ENCODE data around the gene ANXA6.

ANXA6 gene

DNA sequence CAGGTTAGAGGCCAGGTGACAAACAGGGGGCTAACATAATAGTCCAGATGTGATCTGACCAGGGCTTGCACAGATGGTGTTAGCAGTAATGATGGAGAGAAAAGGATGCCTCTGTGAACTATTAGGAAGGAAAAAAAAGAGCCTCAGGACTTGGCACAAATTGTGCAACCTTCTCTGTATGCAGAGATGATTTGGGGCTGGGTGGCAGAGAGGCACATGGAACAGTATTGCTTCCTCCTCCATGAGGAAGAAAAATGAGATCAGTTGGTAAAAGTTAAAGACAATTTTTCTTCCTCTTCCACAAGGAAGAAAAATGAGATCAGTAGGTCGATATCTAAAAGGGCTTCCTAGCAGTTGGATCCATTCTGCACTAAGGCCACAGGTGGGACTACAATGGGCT is 13.9 kb upstream of the ANXA6 start:
- Mint-ChIP-seq H3K27me3 (ENCODE audit: low read depth) (peaks cover 10% of the 10 kb centered on the region), H3K36me3 (ENCODE audit: low read depth) (no peaks in the 10 kb centered on the region), H3K27ac (no peak overlapping the region), H3K4me1 (peaks cover 8% of the 10 kb centered on the region), H3K4me3 (no peak overlapping the region), H3K9me3 (peaks cover 3% of the 10 kb centered on the region)
- TF ChIP-seq, protein P1, sequence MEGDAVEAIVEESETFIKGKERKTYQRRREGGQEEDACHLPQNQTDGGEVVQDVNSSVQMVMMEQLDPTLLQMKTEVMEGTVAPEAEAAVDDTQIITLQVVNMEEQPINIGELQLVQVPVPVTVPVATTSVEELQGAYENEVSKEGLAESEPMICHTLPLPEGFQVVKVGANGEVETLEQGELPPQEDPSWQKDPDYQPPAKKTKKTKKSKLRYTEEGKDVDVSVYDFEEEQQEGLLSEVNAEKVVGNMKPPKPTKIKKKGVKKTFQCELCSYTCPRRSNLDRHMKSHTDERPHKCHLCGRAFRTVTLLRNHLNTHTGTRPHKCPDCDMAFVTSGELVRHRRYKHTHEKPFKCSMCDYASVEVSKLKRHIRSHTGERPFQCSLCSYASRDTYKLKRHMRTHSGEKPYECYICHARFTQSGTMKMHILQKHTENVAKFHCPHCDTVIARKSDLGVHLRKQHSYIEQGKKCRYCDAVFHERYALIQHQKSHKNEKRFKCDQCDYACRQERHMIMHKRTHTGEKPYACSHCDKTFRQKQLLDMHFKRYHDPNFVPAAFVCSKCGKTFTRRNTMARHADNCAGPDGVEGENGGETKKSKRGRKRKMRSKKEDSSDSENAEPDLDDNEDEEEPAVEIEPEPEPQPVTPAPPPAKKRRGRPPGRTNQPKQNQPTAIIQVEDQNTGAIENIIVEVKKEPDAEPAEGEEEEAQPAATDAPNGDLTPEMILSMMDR (IDR thresholded peaks at IDR 0.05; ENCODE audit: unreplicated experiment in 3 of 3) = no peak

DNA sequence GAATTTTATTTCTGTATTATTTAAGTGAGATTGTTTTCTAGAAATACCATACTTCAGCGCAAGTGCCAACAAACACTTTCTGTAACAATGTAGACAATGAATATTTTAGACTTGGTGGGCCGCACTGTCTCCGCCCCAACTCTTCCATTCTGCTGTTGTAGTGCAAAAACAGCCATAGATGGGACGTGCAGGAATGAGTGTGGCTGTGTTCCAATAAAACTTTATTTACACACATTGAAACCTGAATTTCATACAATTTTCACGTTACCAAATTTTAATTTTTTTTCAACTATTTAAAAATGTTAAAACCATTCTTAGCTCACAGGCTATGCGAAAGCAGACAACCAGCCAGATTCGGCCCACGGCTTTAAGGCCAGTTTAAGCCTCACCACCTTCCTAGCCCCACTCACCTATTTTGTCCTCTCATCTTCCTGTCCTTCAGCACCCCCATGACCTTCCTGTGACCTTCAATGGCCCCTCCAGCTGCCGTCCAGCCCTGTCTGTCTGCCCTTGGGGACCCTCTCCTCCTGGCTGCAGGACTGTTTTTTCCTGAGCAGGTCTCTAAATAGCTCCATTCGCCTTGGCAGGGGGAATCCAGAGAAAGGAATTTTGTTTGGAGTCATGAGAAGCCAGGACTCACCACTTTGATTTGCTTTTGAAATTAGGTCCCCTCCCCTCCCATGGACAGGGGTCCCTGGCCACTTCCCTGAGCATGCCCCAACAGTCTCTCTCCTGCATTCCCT is 11.2 kb upstream of the ANXA6 start:
- no peaks in the 10 kb centered on the region for H3K36me3 Mint-ChIP-seq (ENCODE audit: low read depth)
- no peak overlapping the region for H3K4me3 Mint-ChIP-seq
- peaks cover 3% of the 10 kb centered on the region for H3K9me3 Mint-ChIP-seq
- peaks cover 15% of the 10 kb centered on the region for H3K4me1 Mint-ChIP-seq
- H3K27me3 Mint-ChIP-seq (ENCODE audit: low read depth) = peaks cover 10% of the 10 kb centered on the region
- H3K27ac Mint-ChIP-seq = no peak overlapping the region
- TF ChIP-seq, protein P1 (IDR thresholded peaks at IDR 0.05; ENCODE audit: unreplicated experiment in 3 of 3) = no peak

DNA sequence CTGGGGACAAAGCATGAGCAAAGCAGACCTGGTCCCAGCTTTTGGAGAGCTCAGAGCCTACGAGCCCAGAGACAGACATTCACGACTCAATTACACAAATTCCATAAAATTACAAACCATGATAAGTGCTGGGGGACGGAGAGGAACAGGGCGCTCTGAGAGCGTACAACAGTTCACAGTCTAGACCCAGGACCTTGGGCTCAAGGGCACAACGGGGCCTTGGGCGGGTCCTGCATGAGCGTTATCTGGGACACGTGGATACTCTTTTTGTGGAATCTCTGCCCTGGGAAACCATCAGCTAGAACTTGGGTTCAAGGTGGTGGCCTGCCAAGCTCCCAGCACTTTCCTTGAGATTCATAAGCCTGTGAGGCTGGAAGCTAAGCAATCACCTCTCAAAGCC is 9.4 kb upstream of the ANXA6 start:
- Mint-ChIP-seq H3K36me3 (ENCODE audit: low read depth) (no peaks in the 10 kb centered on the region), H3K4me1 (peaks cover 23% of the 10 kb centered on the region), H3K27ac (no peak overlapping the region), H3K27me3 (ENCODE audit: low read depth) (peaks cover 10% of the 10 kb centered on the region), H3K9me3 (peaks cover 3% of the 10 kb centered on the region), H3K4me3 (no peak overlapping the region)
- TF ChIP-seq, protein P1 (IDR thresholded peaks at IDR 0.05; ENCODE audit: unreplicated experiment in 3 of 3) = no peak

DNA sequence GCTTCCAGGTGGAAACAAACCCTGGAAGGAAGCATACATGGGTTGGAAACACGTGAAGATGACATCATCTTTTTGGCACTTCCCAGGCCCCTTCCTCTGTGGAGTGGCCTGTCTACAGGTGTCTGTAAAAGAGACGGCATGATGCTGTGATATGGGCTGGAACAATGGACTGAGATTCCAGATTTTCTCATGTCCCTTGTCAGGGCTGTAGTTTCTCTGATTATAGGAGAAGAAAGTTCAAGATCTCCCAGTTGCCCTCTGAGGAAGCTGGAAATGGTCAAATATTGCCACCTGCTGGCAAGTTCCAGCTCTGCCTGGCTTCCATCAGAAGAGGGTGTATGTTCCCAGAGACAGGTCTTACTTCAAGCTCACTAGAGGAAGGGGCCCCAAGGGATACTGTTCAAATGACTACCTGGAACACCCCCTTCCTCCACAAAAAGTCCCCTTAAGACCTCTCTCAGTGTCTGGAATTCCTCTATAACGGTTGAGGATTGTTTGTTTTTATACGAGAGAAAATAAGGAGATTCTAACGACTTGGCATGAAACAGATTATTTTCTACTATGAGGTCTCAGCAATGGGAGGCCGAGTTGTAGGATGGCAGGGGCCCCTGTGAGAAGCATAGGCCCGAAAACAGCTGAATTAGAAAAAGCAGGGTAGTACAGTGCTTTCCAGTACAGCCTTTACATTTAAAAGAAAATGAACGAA is 7.3 kb upstream of the ANXA6 start:
- Mint-ChIP-seq H3K36me3 (ENCODE audit: low read depth) (no peaks in the 10 kb centered on the region), H3K4me1 (peaks cover 28% of the 10 kb centered on the region), H3K27ac (peak overlapping the region; percentile 9 to 60 (median 10)), H3K9me3 (peaks cover 3% of the 10 kb centered on the region), H3K4me3 (no peak overlapping the region), H3K27me3 (ENCODE audit: low read depth) (peaks cover 5% of the 10 kb centered on the region)
- TF ChIP-seq, protein P1 (IDR thresholded peaks at IDR 0.05; ENCODE audit: unreplicated experiment in 3 of 3) = peak; percentile 91 to 95 (median 92)

DNA sequence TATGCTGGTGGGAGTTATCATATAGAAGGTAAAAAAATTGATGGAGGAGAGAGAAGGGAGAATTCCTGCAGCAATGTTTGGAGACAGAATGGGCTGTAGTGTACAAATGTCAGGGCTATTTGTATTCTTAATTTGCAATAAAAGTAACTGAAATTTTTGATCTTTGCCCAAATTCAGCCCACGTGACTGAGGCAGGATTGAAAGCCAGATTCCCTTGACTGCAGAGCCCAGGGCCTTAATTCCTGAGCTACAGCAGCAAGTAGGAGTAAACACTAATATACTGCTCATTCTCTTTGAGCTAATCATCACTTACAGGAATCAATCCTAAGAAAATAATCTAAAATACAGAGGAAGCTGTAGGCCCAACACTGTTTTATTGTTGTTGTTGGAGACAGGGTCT is 5.2 kb upstream of the ANXA6 start:
- peak overlapping the region in 2 of 3 experiments; percentile 71 to 72 for H3K27ac Mint-ChIP-seq
- peaks cover 31% of the 10 kb centered on the region for H3K4me1 Mint-ChIP-seq
- H3K9me3 Mint-ChIP-seq = peaks cover 3% of the 10 kb centered on the region
- TF ChIP-seq, protein P1 (IDR thresholded peaks at IDR 0.05; ENCODE audit: unreplicated experiment in 3 of 3) = no peak
- no peaks in the 10 kb centered on the region for H3K36me3 Mint-ChIP-seq (ENCODE audit: low read depth)
- peak overlapping the region in 1 of 3 experiments; percentile 4 for H3K4me3 Mint-ChIP-seq
- H3K27me3 Mint-ChIP-seq (ENCODE audit: low read depth) = peaks cover 5% of the 10 kb centered on the region

Measured in nephron (organoid).